HT1080 (cell line): Measurements from ENCODE around the gene CPVL. TPM values are rescaled to one million over a fixed set of nuclear protein-coding genes. Genes with fewer than 3 reads are reported as not detected.
"Not testable (repeated sequence)": the region's sequence is repeated elsewhere in the genome, so short reads cannot be mapped to it uniquely, and the experiment has no call there.

ENCODE experiments used
- DNase-seq: peaks from one replicate; pipeline ENCODE4 v3.0.0-alpha.2; 2015; ENCODE audit warnings: low read depth
- total RNA-seq: library from RNA; depleted of rRNA; stranded (reverse); fragments of >200 nt; shearing (Covaris generic); gene quantifications from 2 replicates; pipeline ENCODE4 v1.2.3, GENCODE V29; 2014

Gene CPVL
- total RNA-seq, 1 experiment from 2014 or later, result 0.90 TPM

GRCh38 chr7:29093091-29093490 lies 53.2 kb downstream of the CPVL start:
- not testable (repeated sequence) for DNase-seq

GRCh38 chr7:29091715-29092114 lies 54.6 kb downstream of the CPVL start:
- DNase-seq, result no peak

GRCh38 chr7:29090836-29091601 lies 55.3 kb downstream of the CPVL start:
- no peak for DNase-seq

GRCh38 chr7:29090151-29090805 lies 56.1 kb downstream of the CPVL start:
- no peak for DNase-seq

GRCh38 chr7:29087840-29088170 lies 58.5 kb downstream of the CPVL start:
- no peak for DNase-seq

GRCh38 chr7:29086545-29086944 lies 59.8 kb downstream of the CPVL start:
- no peak for DNase-seq

- DNase-seq, result no peak
Observed at GRCh38 chr7:29084832-29085231, 61.5 kb downstream of the CPVL start.

GRCh38 chr7:29080803-29081202 lies 65.5 kb downstream of the CPVL start:
- no peak for DNase-seq

GRCh38 chr7:29078311-29079260 lies 67.8 kb downstream of the CPVL start:
- DNase-seq, result no peak

- peak; percentile 17 for DNase-seq
Observed at GRCh38 chr7:29077854-29078253, 68.5 kb downstream of the CPVL start.

GRCh38 chr7:29077176-29077575 lies 69.2 kb downstream of the CPVL start:
- DNase-seq, result no peak

GRCh38 chr7:29076631-29077030 lies 69.7 kb downstream of the CPVL start:
- DNase-seq, result no peak

- no peak for DNase-seq
Observed at GRCh38 chr7:29075606-29076005, 70.7 kb downstream of the CPVL start.

- no peak for DNase-seq
Observed at GRCh38 chr7:29071203-29071874, 75.0 kb downstream of the CPVL start.

GRCh38 chr7:29066641-29067040 lies 79.7 kb downstream of the CPVL start:
- no peak for DNase-seq

- no peak for DNase-seq
Observed at GRCh38 chr7:29065181-29065857, 81.0 kb downstream of the CPVL start.

GRCh38 chr7:29063872-29064271 lies 82.5 kb downstream of the CPVL start:
- no peak for DNase-seq

GRCh38 chr7:29063236-29063635 lies 83.1 kb downstream of the CPVL start:
- no peak for DNase-seq

GRCh38 chr7:29053105-29053872 lies 93.0 kb downstream of the CPVL start:
- DNase-seq, result no peak

- no peak for DNase-seq
Observed at GRCh38 chr7:29046978-29047377, 99.4 kb downstream of the CPVL start.
